ENCODE measurements around the gene PHAF1.

PHAF1 gene

DNA sequence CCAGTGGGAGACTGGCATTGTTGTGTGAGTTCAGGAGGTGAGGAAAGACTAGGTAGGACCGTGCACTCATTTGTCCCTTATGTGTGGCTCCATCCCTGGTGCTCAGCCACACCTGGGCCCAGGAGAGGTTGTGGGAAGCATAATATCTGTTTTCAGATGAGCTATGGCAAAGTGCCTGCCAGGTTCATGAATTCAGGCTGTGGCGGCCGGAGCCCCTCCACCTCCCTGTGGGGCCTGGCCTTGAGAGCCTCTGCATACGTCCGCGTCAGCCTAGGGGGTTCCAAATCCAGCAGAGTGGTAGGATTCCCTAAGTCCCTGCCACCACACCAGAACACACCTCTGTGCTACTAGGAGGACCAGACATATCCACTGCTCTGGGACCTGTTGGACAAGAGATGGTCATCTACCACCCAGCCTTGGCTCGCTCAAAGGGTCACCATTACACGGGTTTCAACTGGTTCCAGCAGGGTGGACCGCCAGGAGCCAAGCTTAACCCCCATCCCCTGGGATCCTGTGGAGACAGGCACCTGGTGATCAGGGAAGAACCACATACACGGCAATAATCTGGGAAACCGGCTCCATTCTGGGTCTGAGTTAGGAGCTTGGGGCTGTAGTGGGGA lies 39.0 kb downstream of the PHAF1 start:
- FAIRE-seq: no peak

DNA sequence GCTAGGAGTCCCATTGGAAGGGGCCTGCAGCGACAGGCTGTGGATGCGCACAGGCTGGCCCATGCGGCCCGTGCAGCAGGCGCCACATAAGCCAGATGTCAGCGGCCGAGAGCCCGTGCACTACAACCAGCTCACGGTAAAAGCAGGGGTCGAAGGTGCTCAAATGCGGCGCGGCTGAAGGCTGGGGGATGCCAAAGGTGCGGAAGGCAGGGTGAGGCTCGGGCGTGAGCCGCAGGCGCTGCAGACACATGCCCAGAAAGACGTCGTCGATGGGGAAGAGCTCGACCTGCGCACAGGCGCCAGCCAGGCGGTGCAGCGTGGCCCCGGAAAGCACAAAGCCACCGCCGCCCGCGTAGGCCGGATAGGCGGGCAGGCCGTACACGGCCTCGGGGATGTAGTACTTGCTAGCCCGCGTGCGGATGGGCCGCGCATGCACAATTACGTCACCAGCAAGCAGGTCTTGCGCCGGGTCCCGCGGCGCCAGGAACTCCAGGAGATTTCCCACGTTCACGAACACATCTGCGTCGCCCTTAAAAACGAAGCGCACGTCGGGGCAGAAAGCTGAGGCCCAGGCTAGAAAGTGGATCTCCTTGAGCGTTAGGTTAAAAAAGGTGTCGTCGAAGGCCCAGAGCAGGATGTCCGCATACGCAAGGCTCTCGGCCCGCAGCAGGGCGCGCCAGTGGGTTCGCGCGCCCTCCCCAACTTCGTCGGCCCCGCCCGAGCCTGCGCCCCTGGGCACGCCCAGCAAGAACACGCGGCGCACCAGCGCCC lies 39.7 kb downstream of the PHAF1 start:
- FAIRE-seq: no peak

DNA sequence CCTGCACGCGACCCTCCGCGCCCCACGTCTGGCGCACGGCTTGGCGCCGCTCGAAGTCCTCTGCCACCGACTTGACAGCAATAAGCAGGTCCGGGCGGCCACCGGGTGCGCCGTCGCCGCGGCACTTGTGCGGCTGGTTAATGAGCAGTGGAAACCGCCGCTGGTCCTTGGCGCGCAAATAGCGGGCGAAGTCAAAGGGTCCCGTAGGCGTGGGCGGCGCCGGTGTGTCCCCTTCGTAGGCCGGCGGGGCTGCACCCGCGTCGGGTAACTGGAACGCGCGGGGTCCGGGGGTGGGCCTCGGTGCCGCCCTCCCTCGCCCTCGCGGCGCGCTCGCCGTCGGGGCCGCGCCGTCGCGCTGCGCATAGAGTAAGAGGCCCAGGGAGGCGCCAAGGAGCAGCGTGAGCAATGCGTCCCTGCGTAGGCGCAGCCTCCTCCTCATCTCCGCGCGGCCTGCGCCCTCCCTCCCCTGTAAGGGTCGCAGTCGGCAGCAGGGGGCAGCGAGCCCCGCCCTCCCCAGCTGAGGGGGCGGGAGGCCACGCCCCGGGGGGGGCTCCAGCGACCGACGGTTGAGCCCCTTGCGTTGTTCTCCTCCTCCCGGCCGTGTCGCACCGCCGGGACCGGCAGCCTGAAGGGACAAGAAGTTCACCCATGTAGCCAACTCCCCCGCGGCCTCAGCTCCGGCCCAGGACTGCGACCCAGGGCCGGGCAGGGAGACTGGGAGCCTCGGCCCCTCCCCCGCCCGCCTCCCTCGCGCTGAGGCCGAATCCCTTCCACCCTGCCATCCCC lies 40.5 kb downstream of the PHAF1 start:
- no peak for FAIRE-seq

DNA sequence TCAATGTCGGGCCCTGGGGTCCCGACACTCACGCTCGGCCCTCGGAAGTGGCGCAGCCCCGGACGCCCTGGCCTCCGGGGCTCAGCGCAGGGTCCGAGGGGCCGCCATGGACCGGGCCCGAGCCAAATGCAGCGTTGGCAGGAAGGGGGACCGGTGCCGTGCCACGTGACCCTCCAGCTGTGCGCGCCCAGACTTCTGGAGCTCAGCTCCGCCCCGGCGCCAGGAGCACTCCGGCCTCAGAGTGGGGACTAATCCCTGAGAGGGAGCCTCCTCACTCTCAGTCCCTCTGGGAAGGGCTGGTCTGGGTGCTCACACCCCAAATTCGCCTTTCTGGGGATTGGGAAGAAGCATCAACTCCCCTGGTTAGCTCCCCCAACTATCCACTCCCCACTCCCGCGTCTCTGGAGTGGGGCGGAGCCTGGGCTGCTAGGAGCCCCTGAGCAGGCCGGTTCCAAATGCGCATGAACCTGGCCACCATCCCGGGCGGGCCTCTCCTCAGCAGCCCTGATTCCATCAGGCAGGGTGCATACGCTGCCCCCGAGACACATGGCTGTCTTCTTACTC lies 41.2 kb downstream of the PHAF1 start, which contains the start of gene B3GNT9:
B3GNT9 (minus strand) TSS at position 166 of the 564 bp plus-strand sequence. CDS start 513 bp downstream, outside the sequence.
- no peak for FAIRE-seq

DNA sequence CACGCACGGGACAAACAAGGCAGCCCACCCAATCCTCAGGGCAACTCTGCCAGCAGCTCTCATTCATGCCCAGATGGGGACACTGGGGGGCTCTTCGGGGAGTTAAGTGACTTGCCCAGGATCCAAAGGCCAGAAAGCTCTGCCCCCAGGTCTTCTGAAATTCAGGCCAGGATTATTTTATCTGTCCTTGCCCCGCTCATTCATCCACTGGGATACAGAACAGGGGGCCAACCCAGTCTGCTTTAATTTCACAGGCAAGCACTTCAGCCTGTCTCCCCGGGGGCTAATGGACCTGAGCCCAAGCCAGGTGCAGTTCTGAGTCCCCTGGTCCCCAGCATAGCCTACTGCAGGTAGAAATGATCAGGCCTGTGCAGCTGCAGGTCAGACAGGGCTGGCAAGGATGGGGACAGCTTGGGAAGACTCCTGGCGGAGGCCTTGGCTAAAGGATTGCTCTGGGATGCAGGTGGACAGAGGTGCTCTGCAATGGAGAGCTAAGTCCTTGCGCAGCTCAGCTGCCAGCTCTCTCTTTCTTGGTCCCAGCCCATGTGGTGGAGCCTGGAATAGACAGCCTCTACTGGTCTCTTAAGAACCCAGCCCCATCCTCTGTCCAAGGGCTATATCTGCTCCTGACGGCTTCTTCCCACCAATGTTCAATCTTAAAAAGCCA lies 41.8 kb downstream of the PHAF1 start:
- no peak for FAIRE-seq

DNA sequence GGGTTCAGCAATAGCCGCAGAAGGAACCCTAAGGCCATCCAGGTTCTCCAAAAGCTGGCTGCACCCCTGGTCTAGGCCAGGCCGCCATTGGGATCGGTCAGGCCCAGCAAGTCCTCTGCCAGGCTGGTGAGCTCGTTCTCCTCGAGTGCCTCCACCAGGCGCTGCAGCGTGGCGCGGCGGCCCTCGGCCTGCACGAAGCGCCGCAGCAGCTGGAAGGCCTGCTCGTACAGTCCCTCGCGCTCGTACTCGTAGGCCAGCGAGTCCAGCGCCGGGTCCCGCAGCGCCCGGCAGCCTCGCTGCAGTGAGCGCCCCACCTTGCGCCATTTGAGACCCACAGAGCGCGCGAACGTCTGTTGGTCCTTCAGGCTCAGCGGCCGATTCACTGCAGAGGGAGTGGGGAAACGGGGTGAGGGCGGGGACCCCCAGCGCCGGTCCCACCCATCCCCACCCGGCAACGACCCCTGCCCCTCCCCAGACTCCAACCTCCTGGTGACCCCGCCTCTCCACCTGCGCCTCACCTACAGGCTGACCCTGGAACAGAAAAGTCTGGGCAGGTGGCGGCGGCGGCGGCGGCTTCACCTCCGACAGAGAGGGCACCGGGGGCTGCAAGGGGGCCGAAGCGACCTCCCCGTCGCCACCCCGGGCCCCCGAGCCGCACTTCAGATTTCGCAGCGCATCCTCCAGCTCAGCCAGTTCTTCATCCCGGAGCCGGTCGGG lies 45.0 kb downstream of the PHAF1 start:
- no peak for FAIRE-seq

DNA sequence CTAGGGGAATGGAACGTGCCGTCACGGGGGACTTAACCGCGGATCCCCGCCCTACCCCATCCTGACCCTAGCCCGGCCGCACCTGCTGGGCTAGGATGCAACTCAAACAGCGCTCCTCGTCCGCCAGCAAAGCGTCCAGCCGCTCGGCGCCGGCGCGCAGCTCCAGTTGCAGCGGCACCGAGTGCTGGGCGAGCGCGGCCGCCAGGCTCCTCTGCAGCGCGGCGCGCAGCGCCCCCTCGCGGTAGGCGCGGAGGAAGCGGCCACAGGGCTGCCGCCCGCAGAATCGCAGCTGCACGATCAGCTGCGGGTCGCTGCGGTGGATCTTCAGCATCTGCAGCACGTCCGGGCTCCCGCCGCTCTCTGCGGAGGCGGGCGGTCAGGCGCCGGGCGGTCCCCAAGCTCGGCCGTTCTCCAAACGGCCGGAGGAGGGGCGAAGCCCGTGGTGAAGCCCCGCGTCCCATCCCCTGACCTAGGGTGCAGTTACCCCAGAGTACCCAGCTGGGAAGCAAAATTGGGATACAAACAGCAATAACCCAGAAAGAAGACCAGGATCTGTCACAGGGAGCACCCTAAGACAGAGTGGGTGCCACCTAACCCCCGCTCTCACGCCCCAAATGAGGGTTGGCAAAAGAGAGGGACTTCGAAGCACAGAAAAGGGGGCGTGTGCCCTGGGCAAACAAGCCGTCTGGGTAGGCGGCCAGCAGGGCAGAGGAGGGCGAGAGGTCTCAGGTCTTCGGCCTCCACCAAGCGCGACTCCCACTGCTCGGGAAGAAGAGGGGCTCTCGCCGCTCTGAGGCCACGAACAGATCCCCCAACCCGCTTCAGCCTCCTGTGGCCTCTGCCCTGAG lies 45.8 kb downstream of the PHAF1 start:
- no peak for FAIRE-seq

DNA sequence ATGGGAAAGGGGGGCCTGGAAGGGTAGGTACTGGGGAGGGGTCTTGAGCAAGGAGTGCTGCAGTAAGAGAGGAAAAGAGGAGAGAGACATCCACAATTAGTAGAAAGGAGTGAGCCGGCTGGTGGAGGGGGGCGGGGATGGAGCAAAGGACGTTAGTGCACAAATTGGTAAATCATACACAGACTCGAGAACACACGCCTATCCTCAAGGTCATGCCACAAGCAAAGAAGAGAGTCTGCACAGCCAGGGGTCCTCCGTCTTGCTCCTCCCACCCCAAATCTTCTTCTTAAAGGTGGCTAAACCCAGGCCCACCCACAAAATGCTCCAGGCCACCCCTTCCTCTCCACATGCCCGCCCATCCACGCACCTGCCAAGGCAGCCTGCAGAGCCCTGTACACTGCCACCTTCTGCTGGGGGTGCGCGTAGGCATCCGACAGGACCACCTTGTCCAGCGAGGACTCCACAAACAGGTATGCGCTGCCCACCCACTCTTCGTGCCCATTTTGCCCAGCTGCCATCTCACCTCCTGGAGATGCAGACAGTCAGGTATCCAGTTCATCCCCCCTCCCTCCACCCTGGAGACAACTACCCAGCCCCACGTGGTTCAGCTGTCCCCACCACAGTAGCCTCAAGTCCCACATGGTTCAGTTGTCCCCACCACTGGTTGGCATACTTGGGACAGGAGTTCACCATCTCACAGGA lies 46.6 kb downstream of the PHAF1 start:
- no peak for FAIRE-seq

DNA sequence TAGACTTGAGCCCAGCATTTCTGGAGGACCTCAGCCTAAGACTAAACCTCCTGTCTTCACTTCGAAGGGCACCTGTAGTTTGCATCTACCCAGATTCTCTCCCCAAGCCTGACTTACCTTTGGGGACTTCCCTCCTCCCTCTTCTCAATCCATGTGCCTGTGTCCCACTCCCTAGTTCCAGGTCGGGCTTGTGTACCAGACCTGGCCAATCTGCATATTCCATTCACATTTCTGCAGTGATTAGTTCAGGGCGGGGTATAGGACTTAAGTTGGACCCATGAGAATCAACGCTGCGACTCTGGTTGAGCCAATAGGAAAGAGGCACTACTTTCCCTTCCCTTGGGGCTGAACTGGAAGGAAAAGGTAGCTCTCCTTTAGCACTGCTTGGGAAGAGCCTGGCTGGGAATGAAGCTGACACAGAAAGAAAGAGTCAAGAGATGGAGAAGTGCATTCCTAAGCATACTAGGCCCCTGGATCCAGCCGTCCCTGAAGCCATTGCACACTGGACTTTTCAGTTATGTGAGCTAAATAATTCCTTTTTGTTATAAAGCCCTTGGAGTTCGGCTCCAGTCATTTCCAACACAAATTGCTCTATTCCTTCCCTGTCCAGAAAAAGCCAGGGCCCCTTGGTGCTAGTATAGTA lies 47.5 kb downstream of the PHAF1 start:
- FAIRE-seq: no peak

DNA sequence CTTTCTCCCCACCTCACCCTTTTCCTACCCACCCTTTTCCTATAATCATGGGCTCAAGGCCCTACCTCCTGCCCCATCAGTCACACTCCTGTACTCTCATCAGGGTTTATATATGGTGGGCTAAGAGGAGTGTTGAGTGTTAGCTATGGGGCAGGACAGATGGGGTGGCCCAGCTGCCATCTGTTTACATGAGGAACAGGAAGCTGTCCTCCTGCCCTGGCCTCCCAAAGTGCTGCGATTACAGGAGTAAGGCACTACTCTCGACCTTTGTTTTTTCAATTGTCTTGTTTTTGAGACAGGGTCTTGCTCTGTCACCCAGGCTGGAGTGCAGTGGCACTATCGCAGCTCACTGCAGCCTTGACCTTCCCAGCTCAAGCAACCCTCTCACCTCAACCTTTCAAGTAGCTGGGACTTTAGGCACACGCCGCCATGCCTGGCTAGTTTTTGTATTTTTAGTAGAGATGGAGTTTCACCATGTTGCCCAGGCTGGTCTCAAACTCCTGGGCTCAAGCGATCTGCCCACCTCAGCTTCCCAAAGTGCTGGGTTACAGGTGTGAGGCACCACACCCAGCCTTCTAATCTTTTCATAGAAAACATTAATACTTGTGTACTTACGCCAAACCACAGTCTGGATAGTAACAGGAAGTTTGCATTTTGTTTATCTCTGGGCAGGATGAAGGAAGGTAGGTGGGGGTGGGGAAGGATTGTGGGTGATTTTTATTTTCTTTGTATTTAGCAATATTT lies 48.3 kb downstream of the PHAF1 start:
- no peak for FAIRE-seq

DNA sequence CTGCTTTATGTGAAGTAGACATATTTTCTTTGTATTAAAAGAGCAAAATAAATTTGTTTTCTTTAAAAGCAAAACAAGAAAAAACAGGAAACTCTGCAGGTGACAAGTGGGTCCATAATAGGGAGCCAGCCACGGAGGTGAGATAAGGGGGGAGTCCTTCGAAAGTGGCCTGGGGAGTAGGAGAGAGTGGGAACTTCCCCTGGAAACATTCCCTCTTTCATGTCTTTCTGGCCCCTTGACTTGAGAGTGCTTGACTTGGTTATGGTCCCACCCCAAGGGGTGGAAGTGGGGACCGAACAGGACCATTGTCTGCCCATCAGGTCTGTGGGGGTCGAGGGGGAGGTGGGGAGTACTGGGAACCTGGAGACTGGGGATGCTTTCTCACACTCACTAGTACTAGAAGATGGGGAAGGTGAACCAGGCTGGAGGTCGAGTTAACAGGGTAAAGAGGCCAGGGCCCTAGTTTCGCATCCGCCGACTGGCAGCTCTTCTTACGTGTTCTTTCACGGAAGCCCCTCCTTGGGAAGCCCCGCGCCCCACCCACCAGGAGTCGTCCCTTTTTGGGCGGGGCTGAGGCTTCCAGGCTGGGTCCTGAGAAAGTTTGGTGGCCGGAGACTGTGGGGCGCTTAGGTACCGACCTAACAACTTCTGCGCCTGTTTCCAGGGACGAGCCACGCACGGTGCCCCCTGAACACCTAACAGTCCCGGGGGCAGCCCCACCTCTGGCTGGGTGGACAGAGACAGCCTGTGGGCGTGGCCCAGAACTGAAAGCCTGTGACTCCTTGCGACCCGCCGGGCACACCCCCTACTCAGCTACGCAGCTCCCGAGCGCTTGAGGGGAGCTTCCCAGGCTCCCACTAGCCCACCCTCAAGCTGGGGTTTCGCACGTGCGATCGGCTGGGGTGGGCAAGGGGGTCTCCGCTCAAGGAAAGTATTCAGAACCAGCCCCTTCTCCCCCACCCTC lies 49.2 kb downstream of the PHAF1 start:
- FAIRE-seq: no peak

DNA sequence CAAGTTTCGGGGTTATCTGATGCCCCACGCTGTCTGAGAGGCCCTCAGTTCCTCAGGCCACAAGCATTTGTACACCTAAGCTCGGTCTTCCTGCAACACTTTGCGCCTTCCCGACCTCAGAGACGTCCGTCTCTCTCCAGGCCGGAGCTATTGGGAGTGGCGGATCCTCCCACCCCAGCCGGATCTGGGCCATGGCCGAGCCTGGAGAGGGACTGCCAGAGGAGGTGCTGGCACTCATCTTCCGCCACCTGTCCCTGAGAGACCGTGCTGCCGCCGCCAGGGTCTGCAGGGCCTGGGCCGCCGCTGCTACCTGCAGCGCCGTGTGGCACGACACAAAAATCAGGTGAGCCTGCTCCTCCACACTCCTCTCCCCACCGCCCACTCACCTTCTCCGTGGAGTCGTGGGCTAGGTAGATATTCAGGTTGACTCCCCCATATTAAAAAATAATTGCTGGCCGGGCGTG lies 51.9 kb downstream of the PHAF1 start:
- FAIRE-seq: no peak

DNA sequence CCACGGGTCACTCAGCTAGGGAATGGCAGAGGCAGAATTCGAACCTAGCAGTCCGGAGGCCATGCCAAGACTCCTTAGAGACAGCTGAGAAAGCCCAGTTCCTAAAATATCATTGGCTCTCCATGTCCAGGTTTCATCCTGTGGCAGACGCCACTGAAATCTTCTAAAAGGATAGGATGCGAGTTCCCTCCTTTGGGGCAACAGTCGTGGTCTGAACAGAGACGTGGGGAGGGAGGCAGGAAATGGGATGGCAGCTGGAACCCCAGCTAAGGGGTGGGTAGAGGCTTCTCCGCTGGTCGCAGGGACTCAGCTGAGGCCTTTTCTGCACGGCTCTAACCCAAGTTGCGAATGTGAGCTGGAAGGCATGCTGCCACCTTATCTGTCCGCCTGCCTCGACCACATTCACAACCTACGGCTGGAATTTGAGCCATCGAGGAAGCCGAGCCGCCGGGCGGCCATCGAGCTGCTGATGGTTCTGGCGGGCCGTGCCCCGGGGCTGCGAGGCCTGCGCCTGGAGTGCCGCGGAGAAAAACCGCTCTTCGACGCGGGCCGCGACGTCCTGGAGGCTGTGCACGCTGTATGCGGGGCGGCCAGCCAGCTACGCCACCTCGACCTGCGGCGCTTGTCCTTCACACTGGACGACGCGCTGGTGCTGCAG lies 52.9 kb downstream of the PHAF1 start:
- FAIRE-seq: no peak

DNA sequence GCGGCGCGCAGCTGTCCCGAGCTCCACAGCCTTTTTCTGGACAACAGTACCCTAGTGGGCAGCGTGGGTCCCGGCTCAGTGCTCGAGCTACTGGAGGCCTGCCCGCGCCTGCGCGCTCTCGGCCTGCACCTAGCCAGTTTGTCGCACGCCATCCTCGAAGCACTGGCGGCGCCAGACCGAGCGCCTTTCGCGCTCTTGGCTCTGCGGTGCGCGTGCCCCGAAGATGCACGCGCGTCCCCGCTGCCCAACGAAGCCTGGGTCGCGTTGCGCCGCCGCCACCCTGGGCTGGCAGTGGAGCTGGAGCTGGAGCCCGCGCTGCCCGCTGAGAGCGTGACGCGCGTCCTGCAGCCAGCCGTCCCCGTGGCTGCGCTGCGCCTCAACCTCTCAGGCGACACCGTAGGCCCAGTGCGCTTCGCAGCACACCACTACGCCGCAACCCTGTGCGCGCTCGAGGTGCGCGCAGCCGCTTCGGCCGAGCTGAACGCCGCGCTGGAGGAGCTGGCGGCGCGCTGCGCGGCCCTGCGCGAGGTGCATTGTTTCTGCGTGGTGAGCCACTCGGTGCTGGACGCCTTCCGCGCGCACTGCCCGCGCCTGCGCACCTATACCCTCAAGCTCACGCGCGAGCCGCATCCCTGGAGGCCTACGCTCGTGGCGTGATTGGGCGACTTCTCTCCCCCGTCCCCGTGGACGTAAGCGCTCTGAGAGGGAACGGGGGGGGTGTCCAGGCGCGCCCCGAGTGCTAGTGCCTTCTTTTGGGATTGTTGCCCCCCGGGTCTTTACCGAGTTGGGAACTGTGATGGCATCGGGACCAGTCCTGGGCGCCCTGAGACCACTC lies 53.6 kb downstream of the PHAF1 start:
- no peak for FAIRE-seq

DNA sequence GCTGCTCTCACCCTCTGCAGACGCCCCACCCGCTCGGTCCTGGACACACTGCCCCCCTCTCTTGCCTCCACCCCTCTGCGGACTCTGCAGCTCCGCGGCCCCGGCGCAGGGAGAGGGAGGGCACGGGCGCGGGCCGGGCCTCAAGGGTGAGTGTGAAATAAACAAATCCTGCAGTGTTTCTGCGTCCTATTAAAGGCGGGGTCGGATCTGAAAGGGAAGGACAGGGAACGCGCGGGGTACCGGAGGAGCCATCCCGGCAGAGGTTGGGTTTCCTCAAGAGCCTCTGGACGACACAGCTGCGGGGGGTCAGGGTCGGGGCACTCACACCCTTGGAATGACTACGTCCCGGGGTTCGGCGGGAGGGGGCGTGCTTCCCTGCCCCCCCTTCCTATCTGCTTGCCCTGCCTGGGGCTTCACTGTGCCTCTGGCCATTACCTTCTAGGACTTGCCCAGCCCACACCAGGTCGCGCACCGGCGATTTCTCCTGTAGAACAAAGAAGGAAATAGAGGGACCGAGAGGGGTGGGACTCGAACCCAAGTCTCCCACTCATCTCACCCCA lies 54.3 kb downstream of the PHAF1 start:
- FAIRE-seq: no peak

DNA sequence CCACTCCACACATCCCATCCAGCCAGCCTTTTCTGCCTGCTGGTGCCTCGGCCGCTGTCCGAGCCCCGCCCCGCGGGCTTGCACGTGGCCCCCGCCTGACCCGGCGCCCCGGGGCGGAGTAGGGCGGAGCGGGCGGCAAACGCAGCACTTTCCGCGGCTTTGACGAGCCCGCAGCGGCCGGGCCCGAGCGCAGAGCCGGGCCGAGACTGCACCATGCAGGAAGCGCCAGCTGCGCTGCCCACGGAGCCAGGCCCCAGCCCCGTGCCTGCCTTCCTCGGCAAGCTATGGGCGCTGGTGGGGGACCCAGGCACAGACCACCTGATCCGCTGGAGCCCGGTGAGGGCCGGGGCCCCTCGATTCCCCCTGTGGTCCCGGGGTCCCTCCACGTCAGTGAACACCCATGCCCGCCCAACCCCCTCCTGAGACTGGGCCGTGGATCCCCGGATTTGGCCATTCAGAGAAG lies 54.9 kb downstream of the PHAF1 start, which contains the start of gene HSF4:
HSF4 (plus strand) TSS at position 147 of the 463 bp plus-strand sequence; CDS start at position 214, 67 bp downstream.
- no peak for FAIRE-seq
